CD4-positive, alpha-beta T cell treated with Interleukin-2 at 100 ng/mL for 4 hours (primary cell): ENCODE measurements around the gene LRRC56.

Experiments
- DNase-seq: peaks from one replicate; pipeline ENCODE4 v3.0.0-alpha.2; 2020; ENCODE audit warnings: low spot score

The LRRC56 gene

DNA sequence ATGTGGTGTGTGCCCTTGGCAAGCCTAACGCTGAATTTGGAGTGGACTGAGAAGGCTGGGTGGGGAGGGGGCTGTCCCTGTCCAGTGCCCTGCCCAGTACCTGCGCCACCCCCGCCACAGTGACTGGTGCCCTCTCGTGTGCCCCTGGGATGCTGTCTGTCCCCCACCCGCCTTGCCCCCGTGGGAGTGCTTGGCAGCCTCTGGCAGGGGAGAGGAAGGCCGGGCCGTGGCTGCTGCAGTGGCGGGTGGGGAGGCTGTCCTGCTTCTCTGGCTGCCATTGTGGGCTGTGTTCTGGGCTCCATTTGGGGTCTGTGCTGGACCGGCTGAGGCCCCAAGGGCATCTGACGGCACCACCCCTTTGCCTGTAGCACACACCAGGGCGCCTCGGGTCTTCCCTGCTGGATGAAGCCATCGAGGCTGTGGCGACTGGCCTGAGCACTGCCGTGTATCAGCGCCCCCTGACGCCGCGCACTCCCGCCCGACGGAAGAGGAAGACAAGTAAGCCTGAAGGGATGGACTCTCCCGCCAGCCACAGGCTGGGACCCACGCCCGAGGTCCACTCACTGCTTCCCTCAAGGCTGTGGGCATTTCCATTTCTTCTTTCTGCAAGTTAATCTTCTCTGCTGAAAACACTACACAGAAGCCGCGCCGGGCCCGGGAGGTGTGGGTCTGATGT is 60.8 kb downstream of the LRRC56 start:
- DNase-seq, result no peak

GRCh38 chr11:601573-602245 is 64.4 kb downstream of the LRRC56 start:
- no peak for DNase-seq

DNA sequence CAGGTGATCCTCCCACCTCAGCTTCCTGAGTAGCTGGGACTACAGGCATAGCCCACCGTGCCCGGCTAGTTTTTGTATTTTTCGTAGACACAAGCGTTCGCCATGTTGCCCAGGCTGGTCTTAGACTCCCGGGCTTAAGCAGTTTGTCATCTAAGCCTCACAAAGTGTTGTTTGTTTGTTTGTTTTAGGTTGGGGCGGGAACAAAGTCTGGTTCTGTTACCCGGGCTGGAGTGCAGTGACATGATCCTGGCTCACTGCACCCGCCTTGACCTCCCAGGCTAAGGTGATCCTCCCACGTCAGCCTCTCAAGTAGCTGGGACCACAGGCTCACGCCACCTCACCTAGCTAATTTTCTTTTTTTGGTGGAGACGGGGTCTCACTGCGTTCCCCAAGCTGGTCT is 65.8 kb downstream of the LRRC56 start:
- no peak for DNase-seq
